ENCODE data around the gene AQP12B. TPM values are rescaled to one million over a fixed set of nuclear protein-coding genes. Genes with fewer than 3 reads are reported as not detected.

The AQP12B gene
- total and polyA plus RNA-seq, 2 of the 13 experiments (the other 11 are each of a cell fraction or from before 2014, with no cell fraction given): not detected

DNA sequence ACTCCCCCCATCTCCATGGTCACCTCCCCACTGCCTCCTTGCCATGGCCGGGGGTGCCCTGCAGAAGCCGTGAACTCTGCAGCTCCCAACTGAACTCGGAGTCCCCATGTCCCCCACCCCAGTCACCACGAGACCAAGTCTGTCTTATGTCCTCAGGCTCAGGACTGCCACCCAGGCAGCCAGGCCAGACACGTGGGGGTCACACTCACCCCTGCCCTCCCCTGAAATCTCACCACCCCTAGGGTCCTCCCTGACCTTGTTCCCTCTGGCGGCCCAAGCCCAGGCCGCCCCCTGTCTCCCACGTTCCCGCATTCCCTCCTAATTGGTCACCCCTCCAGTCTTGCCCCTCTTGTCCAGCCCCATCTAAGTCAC is 19.9 kb upstream of the AQP12B start:
- POLR2A ChIA-PET: no interaction called here
- ATAC-seq: no peak
- H3K9ac ChIP-seq (ENCODE audit: insufficient read depth, low read depth, low read length): no peak overlapping the region
- FAIRE-seq: no peak
- TF ChIP-seq ZMYM4 (CRISPR knock-in tag; IDR thresholded peaks at IDR 0.05) (no peak), HMGA1 (CRISPR knock-in tag; conservative IDR thresholded peaks at IDR 0.05) (no peak), EZH2 (conservative IDR thresholded peaks at IDR 0.05; ENCODE audit: low read depth, low read length) (0 out of 2 replicates have a peak, but pooled peaks have one; percentile 43), ZNF572 (CRISPR knock-in tag; IDR thresholded peaks at IDR 0.05) (no peak)
- TF ChIP-seq, protein P1, sequence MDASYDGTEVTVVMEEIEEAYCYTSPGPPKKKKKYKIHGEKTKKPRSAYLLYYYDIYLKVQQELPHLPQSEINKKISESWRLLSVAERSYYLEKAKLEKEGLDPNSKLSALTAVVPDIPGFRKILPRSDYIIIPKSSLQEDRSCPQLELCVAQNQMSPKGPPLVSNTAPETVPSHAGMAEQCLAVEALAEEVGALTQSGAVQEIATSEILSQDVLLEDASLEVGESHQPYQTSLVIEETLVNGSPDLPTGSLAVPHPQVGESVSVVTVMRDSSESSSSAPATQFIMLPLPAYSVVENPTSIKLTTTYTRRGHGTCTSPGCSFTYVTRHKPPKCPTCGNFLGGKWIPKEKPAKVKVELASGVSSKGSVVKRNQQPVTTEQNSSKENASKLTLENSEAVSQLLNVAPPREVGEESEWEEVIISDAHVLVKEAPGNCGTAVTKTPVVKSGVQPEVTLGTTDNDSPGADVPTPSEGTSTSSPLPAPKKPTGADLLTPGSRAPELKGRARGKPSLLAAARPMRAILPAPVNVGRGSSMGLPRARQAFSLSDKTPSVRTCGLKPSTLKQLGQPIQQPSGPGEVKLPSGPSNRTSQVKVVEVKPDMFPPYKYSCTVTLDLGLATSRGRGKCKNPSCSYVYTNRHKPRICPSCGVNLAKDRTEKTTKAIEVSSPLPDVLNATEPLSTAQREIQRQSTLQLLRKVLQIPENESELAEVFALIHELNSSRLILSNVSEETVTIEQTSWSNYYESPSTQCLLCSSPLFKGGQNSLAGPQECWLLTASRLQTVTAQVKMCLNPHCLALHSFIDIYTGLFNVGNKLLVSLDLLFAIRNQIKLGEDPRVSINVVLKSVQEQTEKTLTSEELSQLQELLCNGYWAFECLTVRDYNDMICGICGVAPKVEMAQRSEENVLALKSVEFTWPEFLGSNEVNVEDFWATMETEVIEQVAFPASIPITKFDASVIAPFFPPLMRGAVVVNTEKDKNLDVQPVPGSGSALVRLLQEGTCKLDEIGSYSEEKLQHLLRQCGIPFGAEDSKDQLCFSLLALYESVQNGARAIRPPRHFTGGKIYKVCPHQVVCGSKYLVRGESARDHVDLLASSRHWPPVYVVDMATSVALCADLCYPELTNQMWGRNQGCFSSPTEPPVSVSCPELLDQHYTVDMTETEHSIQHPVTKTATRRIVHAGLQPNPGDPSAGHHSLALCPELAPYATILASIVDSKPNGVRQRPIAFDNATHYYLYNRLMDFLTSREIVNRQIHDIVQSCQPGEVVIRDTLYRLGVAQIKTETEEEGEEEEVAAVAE (CRISPR knock-in tag; IDR thresholded peaks at IDR 0.05; ENCODE audit: borderline replicate concordance): no peak
- CTCF ChIA-PET (ENCODE audit: low intra/inter-chr PET ratio, low total read pairs): no interaction called here
- no peak overlapping the region for H3K4me3 ChIP-seq (replicated peaks in 1 of 3; ENCODE audit: insufficient read depth in 1 of 3, low read depth in 2 of 3, low read length in 3 of 3)
- H3K9me3 ChIP-seq (ENCODE audit: low read length): no peaks in the 10 kb centered on the region
- no peak overlapping the region for H3K27ac ChIP-seq (ENCODE audit: extremely low read length, insufficient read depth, low read length)
- no peak for DNase-seq (ENCODE audit: low spot score)
- H3K4me2 ChIP-seq (ENCODE audit: low read depth, low read length): no peak overlapping the region
- H4K20me1 ChIP-seq (ENCODE audit: insufficient read depth, low read length): no peaks in the 10 kb centered on the region
- WGBS (ENCODE audit: low lambda C conversion rate): under 1% methylated on average over 9 of the region's 9 CpGs
- no peaks in the 10 kb centered on the region for H3K36me3 ChIP-seq (replicated peaks in 1 of 2; ENCODE audit: control insufficient read depth in 1 of 2, insufficient read depth in 2 of 2, low read length in 2 of 2)
- BruUV-seq (replicated peaks): no TSS peak
- no peaks in the 10 kb centered on the region for H3K4me1 ChIP-seq (ENCODE audit: insufficient read depth, low read length)
- H3K27me3 ChIP-seq (ENCODE audit: control insufficient read depth in 1 of 2, insufficient read depth in 2 of 2, low read length in 2 of 2): peaks cover 30 to 69% of the 10 kb centered on the region in 2 experiments
- in situ Hi-C loops (cut with HindIII; ENCODE audit: extremely low pct_ligation_motif_present, low pct_unique_long_range_greater_than_20kb): loop anchor here (10.0 kb wide), 1 partner anchor 178 kb away; no protein-coding TSS in a partner anchor
- H3K79me2 ChIP-seq (ENCODE audit: insufficient read depth, low read length): no peaks in the 10 kb centered on the region
- H2AFZ ChIP-seq (ENCODE audit: low read length): no peak overlapping the region
- intact Hi-C loops (cut with micrococcal nuclease; ENCODE audit: unreplicated experiment): no loop called here

Data from HepG2 (cell line).